ENCODE data around the gene PSMD5.
A peak's percentile ranks its signal among the peaks of the same experiment; 100 is the strongest.

Gene PSMD5

GRCh38 chr9:120842685-120843485 lies at the start of gene PSMD5:
Gene PSMD5 (minus strand): TSS chr9:120842922. CDS start chr9:120842909, 13 bp downstream.
- peak; percentile 91 for DNase-seq (ENCODE audit: low read depth)

- DNase-seq (ENCODE audit: low read depth): no peak
These were observed 49.4 kb upstream of the PSMD5 start for GRCh38 chr9:120891884-120892747.

DNA sequence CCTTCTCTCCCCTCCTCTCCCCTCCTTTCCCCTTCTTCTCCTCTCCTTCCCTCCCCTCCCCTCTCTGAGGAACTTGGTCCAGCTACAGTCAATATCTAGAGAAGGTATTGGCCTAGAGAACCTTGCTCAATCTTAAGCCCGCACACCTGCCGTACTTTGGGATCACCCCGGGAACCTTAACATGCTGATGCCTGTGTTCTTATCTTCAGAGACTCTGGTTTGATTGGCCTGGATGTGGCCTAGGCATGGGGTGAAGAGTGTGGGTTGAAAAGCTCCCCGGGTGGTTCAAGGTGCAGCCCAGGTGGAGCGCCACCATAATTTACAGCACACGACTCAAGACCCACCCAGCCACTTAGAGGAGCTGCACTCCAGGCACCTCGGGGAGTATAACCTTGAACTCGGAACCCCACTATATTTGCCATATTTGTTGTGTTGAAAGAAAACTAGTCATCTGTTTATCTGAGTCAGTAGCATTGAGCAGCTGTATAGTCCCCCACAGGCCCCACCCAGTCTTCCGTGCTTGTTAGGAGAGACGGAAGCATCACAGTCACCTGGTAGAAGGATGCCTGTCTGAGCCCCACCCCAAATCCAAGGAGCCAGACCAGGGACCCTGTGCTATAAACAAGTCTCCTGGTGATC lies 48.6 kb upstream of the PSMD5 start:
- DNase-seq (ENCODE audit: low read depth): no peak

- DNase-seq (ENCODE audit: low read depth): no peak
These were observed 47.9 kb upstream of the PSMD5 start for GRCh38 chr9:120890320-120891244.

GRCh38 chr9:120889606-120890271 lies 47.0 kb upstream of the PSMD5 start:
- DNase-seq (ENCODE audit: low read depth): no peak

- DNase-seq (ENCODE audit: low read depth): no peak
These were observed 45.9 kb upstream of the PSMD5 start for GRCh38 chr9:120888626-120889025.

- DNase-seq (ENCODE audit: low read depth): no peak
These were observed 43.8 kb upstream of the PSMD5 start for GRCh38 chr9:120886490-120886967.

DNA sequence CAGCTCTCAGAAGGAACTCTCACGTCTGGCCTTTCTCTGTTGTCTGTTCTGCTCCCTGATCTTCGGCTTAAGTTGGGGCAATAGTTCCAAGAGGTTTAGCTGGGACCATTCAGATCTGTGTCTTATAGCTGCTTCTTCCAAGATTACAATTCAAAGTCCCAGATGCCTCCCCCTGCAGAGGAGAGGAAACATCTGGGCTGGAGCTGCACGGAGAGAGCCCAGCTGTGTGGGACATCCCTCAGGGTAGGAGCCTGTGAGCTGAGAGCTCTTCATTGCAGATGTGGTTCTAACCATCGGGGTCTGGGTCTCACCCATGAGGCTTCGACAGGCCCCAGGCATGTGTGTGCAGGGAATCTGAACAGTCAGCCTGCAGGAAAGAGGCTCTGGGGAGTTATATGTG lies 43.2 kb upstream of the PSMD5 start:
- DNase-seq (ENCODE audit: low read depth): no peak

DNA sequence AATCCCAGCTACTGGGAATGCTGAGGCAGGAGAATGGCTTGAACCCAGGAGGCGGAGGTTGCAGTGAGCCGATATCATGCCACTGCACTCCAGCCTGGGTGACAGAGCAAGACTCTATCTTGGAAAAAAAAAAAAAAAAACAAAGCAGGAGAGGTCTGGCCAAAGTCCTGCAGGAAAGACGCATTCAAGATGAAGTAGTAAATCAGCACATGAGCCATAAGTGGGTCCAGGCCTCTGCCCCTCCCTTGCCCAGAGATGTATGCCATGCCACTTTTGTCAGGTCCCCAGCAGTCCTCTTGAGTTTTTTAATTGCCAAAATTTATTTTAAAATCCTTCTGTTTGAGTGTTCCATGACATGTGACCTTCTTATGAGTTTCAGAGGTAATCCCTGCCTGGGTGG lies 42.7 kb upstream of the PSMD5 start:
- DNase-seq (ENCODE audit: low read depth): no peak

GRCh38 chr9:120883608-120883996 lies 40.9 kb upstream of the PSMD5 start:
- no peak for DNase-seq (ENCODE audit: low read depth)

GRCh38 chr9:120882935-120883607 lies 40.3 kb upstream of the PSMD5 start:
- DNase-seq (ENCODE audit: low read depth): no peak

- no peak for DNase-seq (ENCODE audit: low read depth)
These were observed 36.7 kb upstream of the PSMD5 start for GRCh38 chr9:120879446-120879845.

- DNase-seq (ENCODE audit: low read depth): no peak
These were observed 35.7 kb upstream of the PSMD5 start for GRCh38 chr9:120878188-120879130.

GRCh38 chr9:120877276-120878034 lies 34.7 kb upstream of the PSMD5 start:
- no peak for DNase-seq (ENCODE audit: low read depth)

- DNase-seq (ENCODE audit: low read depth): no peak
These were observed 34.1 kb upstream of the PSMD5 start, which contains the start of gene PHF19 for GRCh38 chr9:120876842-120877240. Gene PHF19 (minus strand): TSS chr9:120877188. CDS start chr9:120874741, 2,447 bp downstream.

DNA sequence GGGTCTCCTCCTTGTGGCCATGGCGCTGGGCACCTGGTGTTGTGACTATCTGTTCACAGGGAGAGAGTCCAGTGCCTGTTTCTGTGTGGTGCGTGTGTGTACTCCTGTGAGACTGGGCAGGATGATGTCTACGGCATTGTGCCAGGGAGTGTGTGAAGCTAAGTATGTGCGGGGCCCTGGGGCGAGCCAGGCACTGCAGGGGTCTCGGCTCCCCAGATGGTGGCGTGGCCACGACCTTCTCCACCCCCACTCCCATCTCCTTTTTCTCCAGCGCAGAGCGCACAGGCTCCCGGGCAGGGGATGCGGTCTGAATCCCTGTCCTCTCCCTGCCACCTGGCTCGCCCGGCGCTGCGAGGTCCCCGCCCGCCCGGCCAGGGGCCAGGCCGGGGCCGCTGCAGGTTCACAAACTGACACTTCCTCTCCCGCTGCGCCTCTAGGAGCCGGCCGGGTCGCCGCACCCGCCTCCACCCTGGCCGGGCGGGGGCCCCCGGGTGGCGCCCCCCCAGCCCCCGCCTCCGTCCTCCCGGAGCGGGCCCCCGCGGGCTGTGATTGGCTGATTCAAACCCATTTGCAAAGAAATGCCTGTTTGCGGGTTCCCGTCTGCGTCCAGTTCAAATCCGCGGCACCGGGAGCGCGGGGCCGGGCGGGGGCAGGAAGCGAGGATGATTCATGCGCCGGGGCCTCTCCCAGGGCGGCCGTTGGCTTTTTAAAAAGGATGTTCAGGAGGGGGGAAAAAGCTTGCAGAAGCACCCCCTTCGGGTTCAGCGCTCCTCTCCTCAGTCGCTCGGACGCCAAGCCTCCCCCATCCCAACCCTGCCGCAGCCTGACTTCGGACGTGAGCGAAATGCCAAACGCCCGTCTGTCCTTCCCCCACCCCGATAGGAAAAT lies 33.5 kb upstream of the PSMD5 start:
- peak; percentile 69 for DNase-seq (ENCODE audit: low read depth)

- no peak for DNase-seq (ENCODE audit: low read depth)
These were observed 32.9 kb upstream of the PSMD5 start for GRCh38 chr9:120875643-120875953.

All from activated gamma-delta T cell treated with anti-CD3 and anti-CD28 coated beads, Interleukin-2, amount 50 U/mL, for 16 hours (primary cell).